SK-N-SH (cell line): Measurements from ENCODE around the gene MUC16. TPM values are rescaled to one million over a fixed set of nuclear protein-coding genes. Genes with fewer than 3 reads are reported as not detected.

Experiments
- CTCF ChIA-PET: fragments of 300-600, 350-600 bp; formaldehyde crosslinking; extraction: SDS; loops from one replicate; lab custom pipeline; 2021; lab: Yijun Ruan, JAX
- POLR2A ChIA-PET: fragments of 350-600 bp; sonication (Branson Sonifier 250); formaldehyde crosslinking; extraction: SDS; loops from one replicate; lab custom pipeline; 2020; ENCODE audit warnings: antibody characterized with exemption, inconsistent platforms; lab: Yijun Ruan, JAX
- DNase-seq: peaks from one replicate; pipeline ENCODE4 v3.0.0; 2012
- H2AFZ ChIP-seq: fragments of 200-600 bp; sonication (generic); 2 replicates; pipeline ENCODE4 v1.8.1; 2016; ENCODE audit warnings: antibody characterized with exemption, mild to moderate bottlenecking, low read depth
- H3F3A ChIP-seq: fragments of 200-600 bp; sonication (generic); replicated peaks from 2 replicates; pipeline ENCODE3; 2016; ENCODE audit warnings: antibody characterized with exemption, mild to moderate bottlenecking; ENCODE audit not compliant: insufficient read depth
- H3K27ac ChIP-seq, 2 experiments: fragments of 200-500 bp in 1 of 2; fragments of 200-600 bp in 1 of 2; sonication (Bioruptor generic) in 1 of 2; sonication (generic), shearing (Covaris generic) in 1 of 2; 2 replicates each; pipeline versions ENCODE4 v1.5.1 to v1.6.1; 2014 to 2016; ENCODE audit warnings: low read depth in 2 of 2, inconsistent platforms in 1 of 2, low read length in 1 of 2, mild to moderate bottlenecking in 1 of 2, mixed read lengths in 1 of 2
- H3K27me3 ChIP-seq: fragments of 200-600 bp; sonication (generic), shearing (Covaris generic); 2 replicates; pipeline ENCODE4 v1.6.1; 2016; ENCODE audit warnings: mixed run types; ENCODE audit not compliant: insufficient read depth
- H3K36me3 ChIP-seq, 2 experiments: fragments of 200-500 bp in 1 of 2; fragments of 200-600 bp in 1 of 2; sonication (Bioruptor generic) in 1 of 2; sonication (generic) in 1 of 2; replicated peaks in 1 of 2; 2 replicates each; pipeline versions ENCODE3 to v1.5.1; 2014 to 2016; ENCODE audit warnings: low read length in 1 of 2, mild to moderate bottlenecking in 1 of 2; ENCODE audit not compliant: insufficient read depth in 2 of 2, control insufficient read depth in 1 of 2
- H3K4me1 ChIP-seq, 2 experiments: fragments of 200-500 bp in 1 of 2; fragments of 200-600 bp in 1 of 2; sonication (Bioruptor generic) in 1 of 2; sonication (generic), shearing (Covaris generic) in 1 of 2; 2 replicates each; pipeline versions ENCODE4 v1.5.1 to v1.6.1; 2014 to 2016; ENCODE audit warnings: low read depth in 1 of 2, low read length in 1 of 2, mixed run types in 1 of 2; ENCODE audit not compliant: insufficient read depth in 2 of 2, control insufficient read depth in 1 of 2
- H3K4me2 ChIP-seq: fragments of 200-600 bp; sonication (generic), shearing (Covaris generic); 2 replicates; pipeline ENCODE4 v1.6.1; 2017; ENCODE audit warnings: mixed run types
- H3K4me3 ChIP-seq, 2 experiments: fragments of 200-500 bp in 1 of 2; fragments of 200-600 bp in 1 of 2; sonication (Bioruptor generic) in 1 of 2; sonication (generic), shearing (Covaris generic) in 1 of 2; 2 replicates each; pipeline versions ENCODE4 v1.5.1 to v1.8.1; 2014 to 2016; ENCODE audit warnings: low read depth in 2 of 2, inconsistent platforms in 1 of 2, low read length in 1 of 2, mild to moderate bottlenecking in 1 of 2, mixed read lengths in 1 of 2, moderate library complexity in 1 of 2
- H3K79me2 ChIP-seq: fragments of 200-600 bp; sonication (generic); 2 replicates; pipeline ENCODE4 v1.8.1; 2017; ENCODE audit warnings: mild to moderate bottlenecking; ENCODE audit not compliant: insufficient read depth
- H3K9ac ChIP-seq: fragments of 200-600 bp; sonication (generic); 2 replicates; pipeline ENCODE4 v1.6.1; 2017; ENCODE audit warnings: mixed run types
- H3K9me2 ChIP-seq: fragments of 200-600 bp; sonication (generic); 2 replicates; pipeline ENCODE4 v1.6.1; 2017; ENCODE audit warnings: mixed run types
- H3K9me3 ChIP-seq: fragments of 200-600 bp; sonication (generic); 2 replicates; pipeline ENCODE4 v1.6.1; 2017; ENCODE audit warnings: mixed run types, mild to moderate bottlenecking, moderate library complexity
- H4K20me1 ChIP-seq: fragments of 200-600 bp; sonication (generic); 2 replicates; pipeline ENCODE4 v1.6.1; 2017; ENCODE audit warnings: mild to moderate bottlenecking, mixed run types; ENCODE audit not compliant: insufficient read depth
- CHD2 ChIP-seq: fragments of 150-350 bp; IDR thresholded peaks from 2 replicates; pipeline ENCODE4 v1.6.1; 2018; ENCODE audit warnings: low read length; ENCODE audit not compliant: partially characterized antibody
- CTCF ChIP-seq: fragments of 200-600 bp; sonication (generic); IDR thresholded peaks from 2 replicates; pipeline ENCODE4 v1.6.1; 2017; ENCODE audit warnings: antibody characterized with exemption, mild to moderate bottlenecking, moderate library complexity
- ELF1 ChIP-seq: IDR thresholded peaks from 2 replicates; pipeline ENCODE4 v1.4.0; 2012
- EP300 ChIP-seq, 2 experiments: IDR thresholded peaks; 2 replicates each; pipeline versions ENCODE4 v1.4.0 to v1.6.1; 2012; ENCODE audit warnings: borderline replicate concordance in 1 of 2, low read depth in 1 of 2, low read length in 1 of 2
- GABPA ChIP-seq: IDR thresholded peaks from 2 replicates; pipeline ENCODE4 v1.4.0; 2012; ENCODE audit warnings: low read depth, mild to moderate bottlenecking
- GATA2 ChIP-seq: sonication (generic); formaldehyde crosslinking; IDR thresholded peaks from 2 replicates; pipeline ENCODE4 v1.5.0; 2020; ENCODE audit warnings: mild to moderate bottlenecking, missing genetic modification reagents
- JUND ChIP-seq: IDR thresholded peaks from 2 replicates; pipeline ENCODE4 v1.4.0; 2012
- MAX ChIP-seq: IDR thresholded peaks from 2 replicates; pipeline ENCODE4 v1.4.0; 2012; ENCODE audit warnings: low read depth
- MXI1 ChIP-seq: IDR thresholded peaks from 2 replicates; pipeline ENCODE4 v1.6.1; 2012; ENCODE audit warnings: mild to moderate bottlenecking, low read depth, low read length, improper control_type of control experiment
- PBX3 ChIP-seq: IDR thresholded peaks from 2 replicates; pipeline ENCODE4; 2012
- RFX5 ChIP-seq: IDR thresholded peaks from 2 replicates; pipeline ENCODE4 v1.6.1; 2012; ENCODE audit warnings: mild to moderate bottlenecking, improper control_type of control experiment, low read length
- SIN3A ChIP-seq: IDR thresholded peaks from 2 replicates; pipeline ENCODE4 v1.6.1; 2012; ENCODE audit warnings: low read depth, mild to moderate bottlenecking, low read length, moderate library complexity, borderline replicate concordance
- USF1 ChIP-seq: IDR thresholded peaks from 2 replicates; pipeline ENCODE4 v1.4.0; 2012; ENCODE audit warnings: low read depth, borderline replicate concordance
- YY1 ChIP-seq: IDR thresholded peaks from 2 replicates; pipeline ENCODE4 v1.4.0; 2012; ENCODE audit warnings: low read depth, mild to moderate bottlenecking
- ZBTB33 ChIP-seq: IDR thresholded peaks from 2 replicates; pipeline ENCODE4 v1.4.0; 2012; ENCODE audit warnings: low read depth, borderline replicate concordance
- WGBS: methylation state at CpG from one replicate; pipeline ENCODE4 v1.1.6; 2017; ENCODE audit warnings: low lambda C conversion rate; 5-methylcytosine and 5-hydroxymethylcytosine counted together
- polyA plus RNA-seq, 3 experiments: library from polyadenylated mRNA; depleted of rRNA; stranded (reverse); fragments of >200 nt; gene quantifications; 2 replicates each; pipeline ENCODE4 v1.2.3, GENCODE V29; 2012

Gene MUC16
- polyA plus RNA-seq, 1 of the 3 experiments (the other 2 are of a cell fraction) = not detected

- Histone ChIP-seq H3K27ac (no peak overlapping the region), H3K27me3 (peaks cover 48% of the 10 kb centered on the region), H3K9me2 (no peaks in the 10 kb centered on the region), H3K4me2 (no peak overlapping the region), H3K9ac (no peak overlapping the region)
- TF ChIP-seq ZBTB33 (no peak), GABPA (no peak), ELF1 (no peak), YY1 (no peak), CHD2 (no peak), MAX (no peak), SIN3A (no peak), JUND (no peak)
- TF ChIP-seq, all 33 proteins: peak for 0
- Histone ChIP-seq H3F3A (no peaks in the 10 kb centered on the region), H3K36me3 (no peaks in the 10 kb centered on the region), H3K4me1 (no peaks in the 10 kb centered on the region), H3K4me3 (no peak overlapping the region), H3K79me2 (no peaks in the 10 kb centered on the region), H2AFZ (no peak overlapping the region), H3K9me3 (no peaks in the 10 kb centered on the region), H4K20me1 (no peaks in the 10 kb centered on the region)
- CTCF ChIA-PET = no interaction called here
- WGBS = 11% methylated on average over 7 of the region's 10 CpGs
- POLR2A ChIA-PET = no interaction called here
- no peak for DNase-seq
Measured at GRCh38 chr19:9008667-9009066, 1.5 kb downstream of the MUC16 start.

- no peak overlapping the region for H3K9ac ChIP-seq
- no peak for DNase-seq
- no peaks in the 10 kb centered on the region for H3K36me3 ChIP-seq
- ChIA-PET POLR2A (no interaction called here), CTCF (no interaction called here)
- H3K27me3 ChIP-seq = peaks cover 11% of the 10 kb centered on the region; the same call in 1 of the 2 replicates
- H3K4me3 ChIP-seq = no peak overlapping the region
- H3K27ac ChIP-seq = no peak overlapping the region
- no peaks in the 10 kb centered on the region for H3F3A ChIP-seq
- H3K9me2 ChIP-seq = no peaks in the 10 kb centered on the region
- TF ChIP-seq SIN3A (no peak), RFX5 (no peak), ZBTB33 (no peak), USF1 (no peak), EP300 (IDR thresholded peaks at IDR 0.05; ENCODE audit: borderline replicate concordance in 1 of 2, low read depth in 1 of 2, low read length in 1 of 2) (no peak), ELF1 (no peak), PBX3 (no peak), MAX (no peak), MXI1 (no peak), CTCF (no peak), GATA2 (CRISPR knock-in tag) (no peak)
- H4K20me1 ChIP-seq = no peaks in the 10 kb centered on the region
- H3K9me3 ChIP-seq = no peaks in the 10 kb centered on the region
- WGBS = 16% methylated on average over 5 of the region's 5 CpGs
- H2AFZ ChIP-seq = no peak overlapping the region
- no peak overlapping the region for H3K4me2 ChIP-seq
- H3K4me1 ChIP-seq = no peaks in the 10 kb centered on the region
- no peaks in the 10 kb centered on the region for H3K79me2 ChIP-seq
Measured at GRCh38 chr19:9000933-9001332, 9.3 kb downstream of the MUC16 start.
